Panc1 (cell line): Measurements from ENCODE around the gene HNRNPLL. TPM values are rescaled to one million over a fixed set of nuclear protein-coding genes. Genes with fewer than 3 reads are reported as not detected.

Source experiments
- ATAC-seq: fragments of 200-7000 bp; cut with Tn5 transposase; 2 replicates; pipeline ENCODE4 v1.9.1; 2020; ENCODE audit warnings: mild to moderate bottlenecking, moderate library complexity
- BruUV-seq: library from RNA; stranded (reverse); fragments of 400-500 nt; replicated peaks from 2 replicates; lab custom pipeline; 2021; lab: Mats Ljungman, UMichigan
- CTCF ChIA-PET: fragments of 300-600 bp; sonication (Branson Sonifier 250); formaldehyde crosslinking; loops from one replicate; lab custom pipeline; 2022; ENCODE audit warnings: antibody characterized with exemption; lab: Charles Lee
- POLR2A ChIA-PET: fragments of 300-600 bp; sonication (Branson Sonifier 250); formaldehyde crosslinking; loops from one replicate; lab custom pipeline; 2022; ENCODE audit warnings: antibody characterized with exemption; lab: Charles Lee
- DNase-seq: peaks from one replicate; pipeline ENCODE4 v3.0.0-alpha.2; 2010; ENCODE audit warnings: low read depth, low spot score
- H3K27ac ChIP-seq: 2 replicates; pipeline ENCODE4 v1.5.1; 2011; ENCODE audit warnings: mild to moderate bottlenecking, low read length, inconsistent platforms
- H3K27me3 ChIP-seq: fragments of 200-500 bp; sonication (Bioruptor generic); 2 replicates; pipeline ENCODE4 v1.6.0; 2014; ENCODE audit warnings: low read length, inconsistent platforms; ENCODE audit not compliant: control insufficient read depth, insufficient read depth
- H3K36me3 ChIP-seq: fragments of 200-500 bp; sonication (Bioruptor generic); 2 replicates; pipeline ENCODE4 v1.5.1; 2014; ENCODE audit warnings: inconsistent platforms, mild to moderate bottlenecking, low read length, moderate library complexity; ENCODE audit not compliant: control insufficient read depth, insufficient read depth
- H3K4me1 ChIP-seq: 2 replicates; pipeline ENCODE4 v1.5.1; 2011; ENCODE audit warnings: inconsistent platforms, mild to moderate bottlenecking, low read length, moderate library complexity; ENCODE audit not compliant: control insufficient read depth, insufficient read depth
- H3K4me3 ChIP-seq, 2 experiments: 2 replicates each; pipeline ENCODE4 v1.5.1; 2011 to 2012; ENCODE audit warnings: low read depth in 2 of 2, low read length in 2 of 2, mild to moderate bottlenecking in 2 of 2, inconsistent platforms in 1 of 2, moderate library complexity in 1 of 2
- H3K9me3 ChIP-seq: fragments of 200-500 bp; sonication (Bioruptor generic); 2 replicates; pipeline ENCODE4 v1.5.1; 2014; ENCODE audit warnings: low read depth, mild to moderate bottlenecking, inconsistent platforms, low read length, moderate library complexity; ENCODE audit not compliant: control insufficient read depth, insufficient read depth
- CTCF ChIP-seq: fragments of 450-650 bp; IDR thresholded peaks from 2 replicates; pipeline ENCODE4 v1.5.1; 2017; ENCODE audit warnings: mild to moderate bottlenecking
- POLR2AphosphoS5 ChIP-seq: IDR thresholded peaks from 2 replicates; pipeline ENCODE4 v1.6.1; 2012; ENCODE audit warnings: mild to moderate bottlenecking, low read depth, low read length, moderate library complexity
- REST ChIP-seq, 2 experiments: IDR thresholded peaks; 2 replicates each; pipeline ENCODE4 v1.6.1; 2011 to 2012; ENCODE audit warnings: low read depth in 2 of 2, control low read depth in 1 of 2, low read length in 1 of 2, mild to moderate bottlenecking in 1 of 2, moderate library complexity in 1 of 2; ENCODE audit not compliant: insufficient read depth in 1 of 2
- SIN3A ChIP-seq: IDR thresholded peaks from 2 replicates; pipeline ENCODE4 v1.6.1; 2012; ENCODE audit warnings: low read depth, mild to moderate bottlenecking, low read length, moderate library complexity, borderline replicate concordance; ENCODE audit not compliant: insufficient read depth
- TCF7L2 ChIP-seq: IDR thresholded peaks from 2 replicates; pipeline ENCODE4 v1.6.1; 2011; ENCODE audit warnings: mild to moderate bottlenecking, low read depth, low read length, inconsistent platforms
- in situ Hi-C: cut with HindIII; loops from 2 replicates; pipeline ENCODE4 v1.10.0; 2016; ENCODE audit warnings: low sequenced_read_pairs, low pct_unique_long_range_greater_than_20kb
- intact Hi-C: fragments of 100-400 bp; cut with micrococcal nuclease; formaldehyde crosslinking; loops from one replicate; pipeline ENCODE4 v1.10.0; 2022; ENCODE audit not compliant: unreplicated experiment
- total RNA-seq: library from RNA; stranded (reverse); gene quantifications from one replicate; pipeline ENCODE4 v1.2.1, GENCODE V29; 2021; ENCODE audit not compliant: unreplicated experiment

Gene HNRNPLL
- total RNA-seq, 1 experiment from 2014 or later, result 69.8 TPM

GRCh38 chr2:38553554-38553953 lies 49.2 kb downstream of the HNRNPLL start:
- intact Hi-C loops (no loop called here), in situ Hi-C loops (no loop called here)
- Histone ChIP-seq H3K27me3 (no peaks in the 10 kb centered on the region), H3K4me3 (no peak overlapping the region), H3K9me3 (no peaks in the 10 kb centered on the region), H3K27ac (no peak overlapping the region), H3K4me1 (no peaks in the 10 kb centered on the region), H3K36me3 (no peaks in the 10 kb centered on the region; the same call in none of the 2 replicates)
- TF ChIP-seq POLR2AphosphoS5 (no peak), TCF7L2 (no peak), SIN3A (no peak), REST (IDR thresholded peaks at IDR 0.05; ENCODE audit: insufficient read depth in 1 of 2, low read depth in 2 of 2, low read length in 1 of 2) (no peak), CTCF (no peak)
- ATAC-seq (no peak), DNase-seq (no peak)
- ChIA-PET POLR2A (interaction anchor here (0.5 kb wide), 1 partner anchor 11 kb away, joined by 9 read pairs; no protein-coding TSS in a partner anchor), CTCF (no interaction called here)
- BruUV-seq, result no TSS peak

GRCh38 chr2:38552259-38552658 lies 50.5 kb downstream of the HNRNPLL start:
- ChIA-PET CTCF (interaction anchor here (0.6 to 0.7 kb wide), 2 partner anchors 10 to 16 kb away, joined by 3 to 4 read pairs; no protein-coding TSS in a partner anchor), POLR2A (no interaction called here)
- no peak for TF ChIP-seq REST (IDR thresholded peaks at IDR 0.05; ENCODE audit: insufficient read depth in 1 of 2, low read depth in 2 of 2, low read length in 1 of 2)
- no peak for TF ChIP-seq TCF7L2
- TF ChIP-seq SIN3A, result no peak
- BruUV-seq, result no TSS peak
- in situ Hi-C loops, result no loop called here
- Histone ChIP-seq H3K4me1 (no peaks in the 10 kb centered on the region), H3K9me3 (no peaks in the 10 kb centered on the region), H3K27ac (no peak overlapping the region), H3K36me3 (no peaks in the 10 kb centered on the region; the same call in 1 of the 2 replicates), H3K27me3 (no peaks in the 10 kb centered on the region), H3K4me3 (no peak overlapping the region)
- DNase-seq, result no peak
- no peak for ATAC-seq
- intact Hi-C loops, result no loop called here
